ENCODE data around the gene HEPHL1.

GRCh38 chr11:93993747-93994146, 27.4 kb upstream of the HEPHL1 start:
- TF ChIP-seq EZH2 (IDR thresholded peaks at IDR 0.05; ENCODE audit: low read length, missing control alignments) (no peak), CTCF (conservative IDR thresholded peaks at IDR 0.05 in 1 of 2, IDR thresholded peaks at IDR 0.05 in 1 of 2; ENCODE audit: low read depth in 1 of 2, low read length in 2 of 2) (no peak)
